Neural cell (in vitro differentiated cells): ENCODE data around the gene FBXO21.

Experiments
- POLR2AphosphoS5 ChIP-seq: IDR thresholded peaks from 2 replicates; pipeline ENCODE4 v1.6.1; 2012
- TF ChIP-seq, protein P1 (sequence below): fragments of 450-650 bp; IDR thresholded peaks from 2 replicates; pipeline ENCODE4 v1.5.1; 2014; ENCODE audit warnings: antibody characterized with exemption, mild to moderate bottlenecking, moderate library complexity; ENCODE audit not compliant: poor library complexity, severe bottlenecking

DNA sequence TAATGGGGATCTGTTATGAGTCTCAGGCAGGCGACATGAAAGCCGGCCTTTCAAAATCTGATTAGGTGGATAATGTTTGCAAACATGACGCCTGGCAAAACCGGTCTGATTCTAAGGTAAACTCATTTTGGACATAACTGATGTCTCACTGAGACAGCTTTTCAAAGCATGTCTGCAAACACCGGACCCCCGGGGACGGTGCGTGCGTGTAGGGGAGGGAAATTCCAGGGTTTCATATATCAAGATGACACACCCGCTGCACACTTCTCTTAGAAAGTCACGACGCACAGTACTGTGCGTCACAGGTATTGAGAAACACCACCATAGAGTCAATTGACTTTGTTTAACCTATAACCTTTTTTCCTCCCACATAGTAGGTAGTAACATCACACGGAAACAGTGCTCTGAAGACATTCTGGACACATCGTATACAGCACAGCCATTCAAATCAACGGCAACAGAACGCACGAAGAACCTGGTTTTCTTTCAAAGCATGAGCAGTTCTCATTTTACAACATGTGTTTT is 47.2 kb downstream of the FBXO21 start:
- TF ChIP-seq, protein P1, sequence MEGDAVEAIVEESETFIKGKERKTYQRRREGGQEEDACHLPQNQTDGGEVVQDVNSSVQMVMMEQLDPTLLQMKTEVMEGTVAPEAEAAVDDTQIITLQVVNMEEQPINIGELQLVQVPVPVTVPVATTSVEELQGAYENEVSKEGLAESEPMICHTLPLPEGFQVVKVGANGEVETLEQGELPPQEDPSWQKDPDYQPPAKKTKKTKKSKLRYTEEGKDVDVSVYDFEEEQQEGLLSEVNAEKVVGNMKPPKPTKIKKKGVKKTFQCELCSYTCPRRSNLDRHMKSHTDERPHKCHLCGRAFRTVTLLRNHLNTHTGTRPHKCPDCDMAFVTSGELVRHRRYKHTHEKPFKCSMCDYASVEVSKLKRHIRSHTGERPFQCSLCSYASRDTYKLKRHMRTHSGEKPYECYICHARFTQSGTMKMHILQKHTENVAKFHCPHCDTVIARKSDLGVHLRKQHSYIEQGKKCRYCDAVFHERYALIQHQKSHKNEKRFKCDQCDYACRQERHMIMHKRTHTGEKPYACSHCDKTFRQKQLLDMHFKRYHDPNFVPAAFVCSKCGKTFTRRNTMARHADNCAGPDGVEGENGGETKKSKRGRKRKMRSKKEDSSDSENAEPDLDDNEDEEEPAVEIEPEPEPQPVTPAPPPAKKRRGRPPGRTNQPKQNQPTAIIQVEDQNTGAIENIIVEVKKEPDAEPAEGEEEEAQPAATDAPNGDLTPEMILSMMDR, result no peak
- TF ChIP-seq POLR2AphosphoS5, result no peak
